ENCODE measurements around the gene CRACR2A.

DNA sequence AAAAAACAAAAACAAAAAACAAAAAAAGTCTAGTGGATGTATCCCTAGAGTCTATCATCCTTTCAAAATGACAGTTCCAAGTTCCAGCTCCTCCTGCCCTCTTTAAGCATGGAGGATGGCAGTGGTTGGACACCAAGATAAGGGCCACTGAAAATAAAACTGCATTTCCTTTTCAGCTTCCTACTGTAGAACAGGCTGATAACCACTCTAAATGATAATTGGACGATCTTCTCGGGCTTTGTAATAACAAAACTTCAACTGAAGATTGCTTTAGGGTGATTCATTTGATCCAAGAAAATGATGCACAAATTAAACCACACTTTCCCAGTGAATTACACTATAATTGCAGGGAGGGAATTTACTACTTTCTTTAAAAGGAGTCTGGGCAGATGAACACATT, 42.2 kb upstream of the CRACR2A start:
- TF ChIP-seq, protein P1, sequence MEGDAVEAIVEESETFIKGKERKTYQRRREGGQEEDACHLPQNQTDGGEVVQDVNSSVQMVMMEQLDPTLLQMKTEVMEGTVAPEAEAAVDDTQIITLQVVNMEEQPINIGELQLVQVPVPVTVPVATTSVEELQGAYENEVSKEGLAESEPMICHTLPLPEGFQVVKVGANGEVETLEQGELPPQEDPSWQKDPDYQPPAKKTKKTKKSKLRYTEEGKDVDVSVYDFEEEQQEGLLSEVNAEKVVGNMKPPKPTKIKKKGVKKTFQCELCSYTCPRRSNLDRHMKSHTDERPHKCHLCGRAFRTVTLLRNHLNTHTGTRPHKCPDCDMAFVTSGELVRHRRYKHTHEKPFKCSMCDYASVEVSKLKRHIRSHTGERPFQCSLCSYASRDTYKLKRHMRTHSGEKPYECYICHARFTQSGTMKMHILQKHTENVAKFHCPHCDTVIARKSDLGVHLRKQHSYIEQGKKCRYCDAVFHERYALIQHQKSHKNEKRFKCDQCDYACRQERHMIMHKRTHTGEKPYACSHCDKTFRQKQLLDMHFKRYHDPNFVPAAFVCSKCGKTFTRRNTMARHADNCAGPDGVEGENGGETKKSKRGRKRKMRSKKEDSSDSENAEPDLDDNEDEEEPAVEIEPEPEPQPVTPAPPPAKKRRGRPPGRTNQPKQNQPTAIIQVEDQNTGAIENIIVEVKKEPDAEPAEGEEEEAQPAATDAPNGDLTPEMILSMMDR (IDR thresholded peaks at IDR 0.05) = no peak
- TF ChIP-seq POLR2A (IDR thresholded peaks at IDR 0.05) = no peak
